Osteocyte (in vitro differentiated cells): ENCODE data around the gene WNT3A. TPM values are rescaled to one million over a fixed set of nuclear protein-coding genes. Genes with fewer than 3 reads are reported as not detected.

Experiments
- DNase-seq: peaks from one replicate; pipeline ENCODE4 v3.0.0; 2021; ENCODE audit warnings: mixed read lengths; ENCODE audit not compliant: unreplicated experiment; ENCODE audit errors: extremely low spot score
- H3K27ac Mint-ChIP-seq: one replicate; pipeline ENCODE4 v1.8.0; 2021; ENCODE audit warnings: mild to moderate bottlenecking, mixed read lengths; ENCODE audit not compliant: unreplicated experiment
- H3K27me3 Mint-ChIP-seq: one replicate; pipeline ENCODE4 v1.8.0; 2021; ENCODE audit warnings: mixed read lengths; ENCODE audit not compliant: unreplicated experiment
- H3K36me3 Mint-ChIP-seq: one replicate; pipeline ENCODE4 v1.8.0; 2021; ENCODE audit warnings: mixed read lengths; ENCODE audit not compliant: unreplicated experiment
- H3K4me1 Mint-ChIP-seq: one replicate; pipeline ENCODE4 v1.8.0; 2021; ENCODE audit warnings: mixed read lengths; ENCODE audit not compliant: unreplicated experiment
- H3K4me3 Mint-ChIP-seq: one replicate; pipeline ENCODE4 v1.8.0; 2021; ENCODE audit warnings: mild to moderate bottlenecking, moderate library complexity, mixed read lengths; ENCODE audit not compliant: unreplicated experiment
- H3K9me3 Mint-ChIP-seq: one replicate; pipeline ENCODE4 v1.8.0; 2021; ENCODE audit warnings: mixed read lengths; ENCODE audit not compliant: unreplicated experiment
- total RNA-seq: library from RNA; stranded (reverse); gene quantifications from 2 replicates; pipeline ENCODE4 v1.2.1, GENCODE V29; 2021
- TF ChIP-seq, protein P1 (sequence below): fragments of 200-600 bp; sonication (generic); IDR thresholded peaks from 2 replicates; pipeline ENCODE4 v1.5.0; 2021; ENCODE audit warnings: antibody characterized with exemption, mild to moderate bottlenecking, moderate library complexity

The WNT3A gene
- total RNA-seq, 1 donor from 2014 or later: not detected

- Mint-ChIP-seq H3K36me3 (no peaks in the 10 kb centered on the region), H3K27me3 (peaks cover 3% of the 10 kb centered on the region), H3K27ac (no peak overlapping the region), H3K9me3 (no peaks in the 10 kb centered on the region), H3K4me1 (no peaks in the 10 kb centered on the region), H3K4me3 (no peak overlapping the region)
- no peak for DNase-seq
- TF ChIP-seq, protein P1, sequence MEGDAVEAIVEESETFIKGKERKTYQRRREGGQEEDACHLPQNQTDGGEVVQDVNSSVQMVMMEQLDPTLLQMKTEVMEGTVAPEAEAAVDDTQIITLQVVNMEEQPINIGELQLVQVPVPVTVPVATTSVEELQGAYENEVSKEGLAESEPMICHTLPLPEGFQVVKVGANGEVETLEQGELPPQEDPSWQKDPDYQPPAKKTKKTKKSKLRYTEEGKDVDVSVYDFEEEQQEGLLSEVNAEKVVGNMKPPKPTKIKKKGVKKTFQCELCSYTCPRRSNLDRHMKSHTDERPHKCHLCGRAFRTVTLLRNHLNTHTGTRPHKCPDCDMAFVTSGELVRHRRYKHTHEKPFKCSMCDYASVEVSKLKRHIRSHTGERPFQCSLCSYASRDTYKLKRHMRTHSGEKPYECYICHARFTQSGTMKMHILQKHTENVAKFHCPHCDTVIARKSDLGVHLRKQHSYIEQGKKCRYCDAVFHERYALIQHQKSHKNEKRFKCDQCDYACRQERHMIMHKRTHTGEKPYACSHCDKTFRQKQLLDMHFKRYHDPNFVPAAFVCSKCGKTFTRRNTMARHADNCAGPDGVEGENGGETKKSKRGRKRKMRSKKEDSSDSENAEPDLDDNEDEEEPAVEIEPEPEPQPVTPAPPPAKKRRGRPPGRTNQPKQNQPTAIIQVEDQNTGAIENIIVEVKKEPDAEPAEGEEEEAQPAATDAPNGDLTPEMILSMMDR: no peak
These were observed 68.3 kb downstream of the WNT3A start for GRCh38 chr1:228074954-228075730.

DNA sequence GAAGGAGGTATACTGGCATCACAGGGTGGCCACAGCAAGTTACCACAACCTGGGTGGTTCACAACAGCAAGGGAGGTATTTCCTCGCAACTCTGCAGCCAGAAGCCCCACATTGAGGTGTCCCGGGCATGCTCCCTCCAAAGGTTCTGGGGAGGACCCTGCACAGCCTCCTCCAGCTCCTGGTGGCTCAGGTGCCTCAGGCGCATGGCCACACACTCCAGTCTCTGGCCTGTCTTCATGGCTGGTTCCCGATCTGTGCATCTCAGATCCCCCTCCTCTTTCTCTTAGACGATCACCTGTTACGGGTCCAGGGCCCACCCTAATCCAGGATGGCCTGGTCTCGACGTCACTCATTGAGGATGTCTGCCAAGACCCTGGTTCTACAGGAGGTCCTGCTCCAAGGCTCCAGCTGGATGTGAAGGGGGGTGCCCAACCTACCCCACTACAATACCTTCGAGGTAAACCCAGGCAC, 69.0 kb downstream of the WNT3A start:
- no peak for DNase-seq
- no peaks in the 10 kb centered on the region for H3K4me1 Mint-ChIP-seq
- H3K4me3 Mint-ChIP-seq: no peak overlapping the region
- H3K27me3 Mint-ChIP-seq: peaks cover 2% of the 10 kb centered on the region
- no peaks in the 10 kb centered on the region for H3K9me3 Mint-ChIP-seq
- TF ChIP-seq, protein P1: no peak
- no peaks in the 10 kb centered on the region for H3K36me3 Mint-ChIP-seq
- no peak overlapping the region for H3K27ac Mint-ChIP-seq

DNA sequence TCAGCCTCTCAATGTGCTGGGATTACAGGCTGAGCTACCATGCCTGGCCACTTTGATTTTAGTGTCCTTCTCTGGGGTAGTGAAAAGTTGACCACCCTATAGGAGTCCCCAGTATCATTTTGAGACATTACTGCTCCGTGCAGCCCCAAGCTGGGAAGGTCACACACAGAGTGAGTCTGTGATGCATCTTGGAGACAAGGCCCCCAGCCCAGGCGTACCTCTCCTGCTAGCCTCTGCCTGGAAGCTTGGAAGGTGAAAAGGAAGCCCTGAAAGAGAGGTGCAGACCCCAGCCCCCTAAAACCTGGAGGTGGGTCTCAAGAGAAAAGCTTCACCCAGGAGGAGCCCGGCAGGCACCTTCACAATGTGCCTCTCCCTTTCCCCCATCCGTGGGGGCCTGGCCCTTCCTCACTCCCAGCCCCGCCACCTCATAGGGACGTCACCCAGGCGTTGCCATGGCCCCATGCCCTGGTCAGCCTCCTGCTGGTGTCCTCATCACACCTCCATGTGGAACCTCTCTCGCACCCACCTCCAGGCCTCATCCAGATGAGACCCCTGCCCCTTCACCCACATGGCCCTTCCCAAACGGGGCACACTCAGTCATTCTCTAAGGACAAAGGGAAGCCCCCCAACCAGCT, 70.1 kb downstream of the WNT3A start:
- no peak for DNase-seq
- TF ChIP-seq, protein P1: no peak
- peaks cover 6% of the 10 kb centered on the region for H3K4me1 Mint-ChIP-seq
- H3K27ac Mint-ChIP-seq: no peak overlapping the region
- no peaks in the 10 kb centered on the region for H3K36me3 Mint-ChIP-seq
- H3K9me3 Mint-ChIP-seq: no peaks in the 10 kb centered on the region
- no peaks in the 10 kb centered on the region for H3K27me3 Mint-ChIP-seq
- H3K4me3 Mint-ChIP-seq: no peak overlapping the region

DNA sequence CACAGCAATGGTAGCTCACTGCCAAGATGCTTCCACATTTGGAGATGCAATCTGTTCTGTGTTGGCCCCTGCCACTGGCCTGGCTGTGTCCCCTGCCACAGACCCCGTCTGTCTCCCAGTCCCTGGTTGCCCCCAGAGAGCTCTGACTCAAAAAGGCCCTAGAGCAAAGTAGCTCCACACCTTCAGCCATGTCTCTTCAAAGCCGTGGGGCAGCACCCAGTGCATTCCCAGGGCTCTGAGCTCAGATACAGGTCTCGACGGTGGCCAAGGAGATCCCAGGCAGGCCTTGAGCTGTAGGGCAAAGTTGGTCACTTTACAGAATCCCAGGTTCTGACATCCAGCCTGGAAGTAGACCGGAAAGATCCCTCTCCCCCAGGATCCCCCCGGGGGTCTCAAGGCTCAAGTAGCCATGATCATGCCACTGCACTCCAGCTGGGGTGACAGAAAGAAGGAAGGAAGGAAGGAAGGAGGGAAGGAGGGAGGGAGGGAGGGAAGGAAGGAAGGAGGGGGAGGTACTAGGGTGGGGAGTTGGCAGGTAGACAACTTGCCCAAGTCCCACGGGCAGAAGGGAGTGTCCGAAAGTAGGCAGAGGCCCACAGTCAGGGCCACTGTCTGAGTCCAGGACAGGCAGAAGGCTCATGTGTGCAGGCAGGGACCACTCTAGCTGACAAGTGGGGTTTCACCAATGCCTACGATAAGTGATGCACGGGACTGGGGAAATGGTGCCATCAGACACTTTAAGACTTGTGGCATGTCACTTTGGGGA, 71.0 kb downstream of the WNT3A start:
- no peak for DNase-seq
- TF ChIP-seq, protein P1: no peak
- H3K9me3 Mint-ChIP-seq: no peaks in the 10 kb centered on the region
- no peaks in the 10 kb centered on the region for H3K27me3 Mint-ChIP-seq
- peaks cover 6% of the 10 kb centered on the region for H3K4me1 Mint-ChIP-seq
- no peak overlapping the region for H3K27ac Mint-ChIP-seq
- no peaks in the 10 kb centered on the region for H3K36me3 Mint-ChIP-seq
- no peak overlapping the region for H3K4me3 Mint-ChIP-seq

- H3K9me3 Mint-ChIP-seq: no peaks in the 10 kb centered on the region
These were observed 72.2 kb downstream of the WNT3A start for GRCh38 chr1:228079013-228079412.

More at GRCh38 chr1:228079013-228079412, 72.2 kb downstream of the WNT3A start:
- TF ChIP-seq, protein P1: no peak
- Mint-ChIP-seq H3K4me1 (peaks cover 8% of the 10 kb centered on the region), H3K27ac (no peak overlapping the region), H3K4me3 (no peak overlapping the region), H3K27me3 (no peaks in the 10 kb centered on the region), H3K36me3 (no peaks in the 10 kb centered on the region)
- no peak for DNase-seq
